NT2/D1 (cell line): ENCODE measurements around the gene XPR1.

Experiments
- SUZ12 ChIP-seq: IDR thresholded peaks from 2 replicates; pipeline ENCODE4 v1.6.1; 2011; ENCODE audit not compliant: insufficient read length, insufficient read depth; ENCODE audit errors: extremely low read depth
- YY1 ChIP-seq: IDR thresholded peaks from 2 replicates; pipeline ENCODE4 v1.6.1; 2011; ENCODE audit not compliant: insufficient read length, insufficient read depth

DNA sequence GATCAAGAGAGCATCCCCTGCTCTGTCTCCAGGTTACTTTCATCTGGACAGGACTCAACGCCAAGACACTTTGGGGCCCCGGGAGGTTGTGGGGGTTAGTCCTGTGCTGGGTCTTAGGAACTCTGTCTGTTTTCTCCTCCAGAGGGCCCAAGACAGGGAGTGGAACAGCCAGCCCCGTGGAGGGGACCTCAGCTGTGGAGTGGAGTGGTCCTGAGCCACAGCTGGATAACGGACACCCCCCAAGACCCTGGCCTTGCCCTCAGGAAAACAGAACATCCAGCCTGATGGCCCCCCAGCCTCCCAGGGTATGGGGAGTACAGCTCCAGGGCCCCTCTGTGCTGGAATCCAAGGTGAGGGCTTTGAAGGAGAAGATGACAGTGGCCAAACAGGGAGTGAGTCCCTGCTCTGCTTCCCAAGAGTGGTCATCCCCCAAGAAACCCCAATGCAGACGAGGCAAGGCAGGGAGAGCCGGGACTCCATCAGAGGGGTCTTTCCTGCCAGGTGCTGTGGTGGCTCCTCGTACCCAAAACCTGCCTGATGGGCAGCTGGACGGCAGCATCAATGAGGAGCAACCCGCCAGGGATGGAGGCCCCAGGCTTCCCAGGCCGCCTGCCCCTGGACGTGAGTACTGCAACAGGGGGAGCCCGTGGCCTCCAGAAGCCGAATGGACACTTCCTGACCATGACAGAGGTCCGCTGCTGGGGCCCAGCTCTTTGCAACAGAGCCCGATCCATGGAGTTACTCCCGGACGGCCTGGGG is 284.4 kb downstream of the XPR1 start:
- TF ChIP-seq YY1: no peak
- no peak for TF ChIP-seq SUZ12
